ENCODE results near the gene RPP38.

RPP38 gene

GRCh38 chr10:15113766-15114165, 16.6 kb downstream of the RPP38 start:
- no peak for DNase-seq

GRCh38 chr10:15116225-15116624, 19.1 kb downstream of the RPP38 start:
- no peak for DNase-seq

- DNase-seq, result no peak
These were observed 21.5 kb downstream of the RPP38 start for GRCh38 chr10:15118615-15119014.

- no peak for DNase-seq
These were observed 23.4 kb downstream of the RPP38 start for GRCh38 chr10:15120523-15120922.

GRCh38 chr10:15121707-15122106, 24.6 kb downstream of the RPP38 start:
- no peak for DNase-seq

GRCh38 chr10:15122477-15123030, 25.4 kb downstream of the RPP38 start:
- DNase-seq, result no peak

- no peak for DNase-seq
These were observed 26.6 kb downstream of the RPP38 start for GRCh38 chr10:15123749-15124184.

GRCh38 chr10:15124190-15124589, 27.0 kb downstream of the RPP38 start:
- DNase-seq, result no peak

GRCh38 chr10:15124908-15125307, 27.8 kb downstream of the RPP38 start:
- no peak for DNase-seq

- no peak for DNase-seq
These were observed 34.2 kb downstream of the RPP38 start for GRCh38 chr10:15131330-15131729.

- DNase-seq, result no peak
These were observed 39.2 kb downstream of the RPP38 start for GRCh38 chr10:15136129-15137035.

GRCh38 chr10:15137036-15137359, 39.8 kb downstream of the RPP38 start:
- DNase-seq, result no peak

GRCh38 chr10:15137636-15138035, 40.5 kb downstream of the RPP38 start:
- no peak for DNase-seq

- no peak for DNase-seq
These were observed 43.5 kb downstream of the RPP38 start for GRCh38 chr10:15140698-15141097.

- no peak for DNase-seq
These were observed 44.2 kb downstream of the RPP38 start for GRCh38 chr10:15141136-15142054.

GRCh38 chr10:15144788-15145187, 47.6 kb downstream of the RPP38 start:
- no peak for DNase-seq

GRCh38 chr10:15146366-15146765, 49.2 kb downstream of the RPP38 start:
- DNase-seq, result no peak

GRCh38 chr10:15147594-15148392, 50.6 kb downstream of the RPP38 start:
- DNase-seq, result no peak

- no peak for DNase-seq
These were observed 52.1 kb downstream of the RPP38 start for GRCh38 chr10:15149042-15149771.

GRCh38 chr10:15150563-15150962, 53.4 kb downstream of the RPP38 start:
- DNase-seq, result no peak

GRCh38 chr10:15152556-15152955, 55.4 kb downstream of the RPP38 start:
- DNase-seq, result no peak
